IMR-90 (cell line): ENCODE data around the gene OR6C2. TPM values are rescaled to one million over a fixed set of nuclear protein-coding genes. Genes with fewer than 3 reads are reported as not detected.

Experiments
- ATAC-seq: fragments of 200-7000 bp; cut with Tn5 transposase; 2 replicates; pipeline ENCODE4 v1.9.1; 2020; ENCODE audit warnings: low read depth, mild to moderate bottlenecking, moderate library complexity
- BruUV-seq: library from RNA; stranded (reverse); fragments of 400-500 nt; replicated peaks from 2 replicates; lab custom pipeline; 2021; lab: Mats Ljungman, UMichigan
- CTCF ChIA-PET: fragments of 300-600 bp; formaldehyde crosslinking; extraction: SDS; loops from one replicate; lab custom pipeline; 2021; ENCODE audit warnings: antibody characterized with exemption; lab: Yijun Ruan, JAX
- POLR2A ChIA-PET: fragments of 300-600 bp; sonication (Branson Sonifier 250); formaldehyde crosslinking; loops from one replicate; lab custom pipeline; 2022; ENCODE audit warnings: antibody characterized with exemption; ENCODE audit not compliant: unreplicated experiment; lab: Charles Lee
- DNase-seq: peaks from one replicate; pipeline ENCODE4 v3.0.0; 2013
- H2AFZ ChIP-seq: replicated peaks from 2 replicates; pipeline ENCODE3; 2013; ENCODE audit warnings: low read length, mild to moderate bottlenecking; ENCODE audit not compliant: poor library complexity
- H2AK5ac ChIP-seq: 2 replicates; pipeline ENCODE4 v1.6.1; 2013; ENCODE audit warnings: low read depth, low read length, inconsistent platforms
- H2AK9ac ChIP-seq: replicated peaks from 2 replicates; pipeline ENCODE3; 2013; ENCODE audit warnings: mild to moderate bottlenecking, low read depth, low read length, moderate library complexity; ENCODE audit not compliant: poor library complexity
- H2BK120ac ChIP-seq: 2 replicates; pipeline ENCODE4 v1.6.1; 2013; ENCODE audit warnings: low read depth, low read length, inconsistent platforms
- H2BK15ac ChIP-seq: 3 replicates; pipeline ENCODE4 v1.6.1; 2013; ENCODE audit warnings: low read depth, low read length, inconsistent platforms
- H2BK20ac ChIP-seq: 2 replicates; pipeline ENCODE4 v1.6.1; 2013; ENCODE audit warnings: low read depth, mild to moderate bottlenecking, inconsistent platforms, low read length, moderate library complexity
- H2BK5ac ChIP-seq: 2 replicates; pipeline ENCODE4 v1.6.1; 2013; ENCODE audit warnings: mild to moderate bottlenecking, low read depth, low read length, inconsistent platforms; ENCODE audit not compliant: poor library complexity, severe bottlenecking
- H3K14ac ChIP-seq: replicated peaks from 2 replicates; pipeline ENCODE4 v1.6.1; 2013; ENCODE audit warnings: low read depth, low read length, inconsistent platforms
- H3K18ac ChIP-seq: 2 replicates; pipeline ENCODE4 v1.6.1; 2013; ENCODE audit warnings: low read depth, low read length, control low read depth
- H3K23ac ChIP-seq: 2 replicates; pipeline ENCODE4 v1.6.1; 2013; ENCODE audit warnings: low read depth, low read length, inconsistent platforms
- H3K27ac ChIP-seq: 2 replicates; pipeline ENCODE4 v1.5.1; 2013; ENCODE audit warnings: mild to moderate bottlenecking, control low read depth, low read length; ENCODE audit not compliant: insufficient read depth
- H3K27me3 ChIP-seq: 2 replicates; pipeline ENCODE4 v1.6.1; 2013; ENCODE audit warnings: low read length; ENCODE audit not compliant: control insufficient read depth, insufficient read depth
- H3K36me3 ChIP-seq: 2 replicates; pipeline ENCODE4 v1.6.1; 2013; ENCODE audit warnings: low read length, mixed read lengths; ENCODE audit not compliant: control insufficient read depth, insufficient read depth
- H3K4ac ChIP-seq: 2 replicates; pipeline ENCODE4 v1.6.1; 2013; ENCODE audit warnings: low read depth, low read length, inconsistent platforms
- H3K4me1 ChIP-seq: 2 replicates; pipeline ENCODE4 v1.6.1; 2013; ENCODE audit warnings: low read length, mixed read lengths; ENCODE audit not compliant: control insufficient read depth, insufficient read depth
- H3K4me2 ChIP-seq: 2 replicates; pipeline ENCODE4 v1.6.1; 2013; ENCODE audit warnings: low read depth, mild to moderate bottlenecking, control low read depth, low read length, moderate library complexity
- H3K4me3 ChIP-seq: 2 replicates; pipeline ENCODE4 v1.5.1; 2013; ENCODE audit warnings: low read depth, mild to moderate bottlenecking, control low read depth, low read length, moderate library complexity; ENCODE audit not compliant: insufficient read depth
- H3K56ac ChIP-seq: 2 replicates; pipeline ENCODE4 v1.6.1; 2013; ENCODE audit warnings: low read length, inconsistent platforms; ENCODE audit not compliant: insufficient read depth; ENCODE audit errors: extremely low read depth
- H3K79me1 ChIP-seq, 2 experiments: 2 replicates each; pipeline ENCODE4 v1.6.1; 2013; ENCODE audit warnings: low read length in 2 of 2, inconsistent platforms in 1 of 2, low read depth in 1 of 2
- H3K9ac ChIP-seq: 2 replicates; pipeline ENCODE4 v1.6.1; 2013; ENCODE audit warnings: low read depth, low read length, control low read depth
- H3K9me1 ChIP-seq: 2 replicates; pipeline ENCODE4 v1.6.1; 2013; ENCODE audit warnings: low read length, inconsistent platforms; ENCODE audit not compliant: insufficient read depth
- H3K9me3 ChIP-seq: 2 replicates; pipeline ENCODE4 v1.6.1; 2013; ENCODE audit warnings: low read length; ENCODE audit not compliant: control insufficient read depth, insufficient read depth
- H4K20me1 ChIP-seq: 2 replicates; pipeline ENCODE4 v1.6.1; 2013; ENCODE audit warnings: low read length, inconsistent platforms; ENCODE audit not compliant: insufficient read depth
- H4K5ac ChIP-seq: 2 replicates; pipeline ENCODE4 v1.6.1; 2013; ENCODE audit warnings: mild to moderate bottlenecking, low read depth, low read length, control low read depth
- H4K8ac ChIP-seq, 2 experiments: 2 replicates each; pipeline ENCODE4 v1.6.1; 2013; ENCODE audit warnings: low read depth in 2 of 2, low read length in 2 of 2, control low read depth in 1 of 2, inconsistent platforms in 1 of 2
- H4K91ac ChIP-seq: 2 replicates; pipeline ENCODE4 v1.6.1; 2013; ENCODE audit warnings: low read depth, low read length, inconsistent platforms; ENCODE audit not compliant: insufficient read depth
- BHLHE40 ChIP-seq: fragments of 150-350 bp; IDR thresholded peaks from 2 replicates; pipeline ENCODE4 v1.6.1; 2016; ENCODE audit warnings: mild to moderate bottlenecking, low read depth, low read length
- CEBPB ChIP-seq: IDR thresholded peaks from 2 replicates; pipeline ENCODE4 v1.6.1; 2012; ENCODE audit warnings: low read depth, low read length, improper control_type of control experiment
- CHD1 ChIP-seq: IDR thresholded peaks from 2 replicates; pipeline ENCODE4 v1.6.1; 2012; ENCODE audit warnings: low read depth, low read length, improper control_type of control experiment
- FOS ChIP-seq: fragments of 150-350 bp; IDR thresholded peaks from 2 replicates; pipeline ENCODE4 v1.6.1; 2016; ENCODE audit warnings: low read depth, low read length
- MAFK ChIP-seq: IDR thresholded peaks from 2 replicates; pipeline ENCODE4 v1.6.1; 2012; ENCODE audit warnings: low read depth, low read length, improper control_type of control experiment
- MAZ ChIP-seq: IDR thresholded peaks from 2 replicates; pipeline ENCODE4 v1.6.1; 2012; ENCODE audit warnings: low read depth, mild to moderate bottlenecking, low read length, improper control_type of control experiment, moderate library complexity, borderline replicate concordance
- MXI1 ChIP-seq: IDR thresholded peaks from 2 replicates; pipeline ENCODE4 v1.6.1; 2012; ENCODE audit warnings: low read depth, mild to moderate bottlenecking, low read length, moderate library complexity, borderline replicate concordance
- NFE2L2 ChIP-seq: fragments of 150-350 bp; IDR thresholded peaks from 2 replicates; pipeline ENCODE4 v1.6.1; 2016; ENCODE audit warnings: low read depth, mild to moderate bottlenecking, low read length
- POLR2A ChIP-seq: IDR thresholded peaks from 2 replicates; pipeline ENCODE4 v1.6.1; 2012; ENCODE audit warnings: mild to moderate bottlenecking, low read depth, low read length
- RAD21 ChIP-seq: IDR thresholded peaks from 2 replicates; pipeline ENCODE4 v1.6.1; 2012; ENCODE audit warnings: low read length, improper control_type of control experiment
- RCOR1 ChIP-seq: IDR thresholded peaks from 2 replicates; pipeline ENCODE4 v1.6.1; 2012; ENCODE audit warnings: mild to moderate bottlenecking, low read length, improper control_type of control experiment; ENCODE audit not compliant: insufficient replicate concordance
- RFX5 ChIP-seq: IDR thresholded peaks from 2 replicates; pipeline ENCODE4 v1.8.0; 2012; ENCODE audit warnings: low read depth, mild to moderate bottlenecking, low read length, moderate library complexity
- SMC3 ChIP-seq: fragments of 150-350 bp; IDR thresholded peaks from 2 replicates; pipeline ENCODE4 v1.6.1; 2016; ENCODE audit warnings: low read depth, mild to moderate bottlenecking, antibody characterized with exemption, low read length, moderate library complexity
- WGBS, 2 experiments: methylation state at CpG; one replicate each; pipeline versions ENCODE4 v1.1.5 to v1.1.7; 2013; ENCODE audit warnings: missing lambda C conversion rate in 2 of 2; ENCODE audit not compliant: insufficient read length in 1 of 2; ENCODE audit errors: extremely low coverage in 2 of 2; 5-methylcytosine and 5-hydroxymethylcytosine counted together
- dilution Hi-C: fragments of 300-500 bp; cut with HindIII; formaldehyde crosslinking; loops from one replicate; pipeline ENCODE4 v1.14.3; 2018; ENCODE audit warnings: low sequenced_read_pairs; ENCODE audit not compliant: unreplicated experiment
- in situ Hi-C: fragments of 300-500 bp; cut with MboI; formaldehyde crosslinking; loops from 3 replicates; pipeline ENCODE4 v1.14.3; 2019; ENCODE audit warnings: low sequenced_read_pairs, inconsistent platforms, mixed read lengths
- intact Hi-C: fragments of 100-400 bp; cut with micrococcal nuclease; formaldehyde crosslinking; loops from 2 replicates; pipeline ENCODE4 v1.10.0; 2022
- polyA plus RNA-seq, 3 experiments: library from polyadenylated mRNA; depleted of rRNA; stranded (reverse); fragments of >200 nt; gene quantifications; 2 replicates each; pipeline ENCODE4 v1.2.3, GENCODE V29; 2012; ENCODE audit warnings: low replicate concordance in 1 of 3
- total RNA-seq: library from RNA; depleted of rRNA; stranded (reverse); fragments of >200 nt; gene quantifications from 2 replicates; pipeline ENCODE4 v1.2.3, GENCODE V29; 2012
- TF ChIP-seq, protein P1 (sequence below): conservative IDR thresholded peaks from 2 replicates; pipeline ENCODE4 v1.5.1; 2012; ENCODE audit warnings: mild to moderate bottlenecking, low read depth, low read length, improper control_type of control experiment
- TF ChIP-seq, protein P2 (sequence below): fragments of 150-350 bp; IDR thresholded peaks from 2 replicates; pipeline ENCODE4 v1.6.1; 2017; ENCODE audit warnings: mild to moderate bottlenecking, antibody characterized with exemption, low read length, low read depth
- TF ChIP-seq, protein P3 (sequence below): fragments of 150-350 bp; IDR thresholded peaks from 2 replicates; pipeline ENCODE4 v1.6.1; 2016; ENCODE audit warnings: low read depth, mild to moderate bottlenecking, low read length, moderate library complexity, borderline replicate concordance

The OR6C2 gene
- total and polyA plus RNA-seq, 2 of the 4 experiments (the other 2 are of a cell fraction) = not detected

DNA sequence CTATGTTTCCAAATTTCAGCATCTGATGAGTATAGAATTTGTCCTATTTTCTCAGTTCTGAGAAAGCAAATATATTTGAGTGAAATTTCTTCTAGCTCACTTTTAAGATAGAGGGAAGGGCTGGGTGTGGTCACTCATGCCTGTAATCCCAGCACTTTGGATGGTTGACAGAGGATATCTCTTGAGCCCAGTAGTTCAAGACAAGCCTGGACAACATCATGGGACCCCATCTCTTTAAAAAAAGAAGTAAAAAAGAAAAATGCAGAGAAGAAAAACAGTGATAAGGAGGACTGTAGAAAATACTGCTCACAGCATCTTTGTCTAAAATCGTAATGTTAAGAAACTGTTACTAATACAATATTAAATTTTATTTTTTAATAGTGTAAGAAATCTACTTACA lies 28.4 kb downstream of the OR6C2 start:
- Histone ChIP-seq H3K27ac (no peak overlapping the region), H3K56ac (no peak overlapping the region), H3K79me1 (no peaks in the 10 kb centered on the region), H3K4me1 (no peaks in the 10 kb centered on the region), H2BK5ac (no peak overlapping the region), H3K36me3 (no peaks in the 10 kb centered on the region), H4K8ac (no peak overlapping the region), H3K9me3 (no peaks in the 10 kb centered on the region), H2BK15ac (no peak overlapping the region), H2AFZ (no peak overlapping the region), H3K14ac (no peak overlapping the region), H4K91ac (no peak overlapping the region), H2BK20ac (no peak overlapping the region), H2BK120ac (no peak overlapping the region), H3K4me2 (no peak overlapping the region), H3K9me1 (no peaks in the 10 kb centered on the region), H4K20me1 (no peaks in the 10 kb centered on the region), H2AK5ac (no peak overlapping the region), H3K23ac (no peak overlapping the region), H3K9ac (no peak overlapping the region), H3K4me3 (no peak overlapping the region), H4K5ac (no peak overlapping the region), H2AK9ac (no peak overlapping the region), H3K27me3 (no peaks in the 10 kb centered on the region), H3K18ac (no peak overlapping the region), H3K4ac (no peak overlapping the region)
- DNase-seq (no peak), ATAC-seq (no peak)
- WGBS, 2 experiments = no CpG with 5 or more reads among the region's 1 CpG
- no TSS peak for BruUV-seq
- CTCF ChIA-PET = interaction anchor here (0.6 kb wide), 1 partner anchor 245 kb away, joined by 4 read pairs; no protein-coding TSS in a partner anchor
- no peak for TF ChIP-seq CHD1
- TF ChIP-seq MXI1 = no peak
- TF ChIP-seq POLR2A = no peak
- no peak for TF ChIP-seq NFE2L2
- TF ChIP-seq FOS = no peak
- TF ChIP-seq, protein P1, sequence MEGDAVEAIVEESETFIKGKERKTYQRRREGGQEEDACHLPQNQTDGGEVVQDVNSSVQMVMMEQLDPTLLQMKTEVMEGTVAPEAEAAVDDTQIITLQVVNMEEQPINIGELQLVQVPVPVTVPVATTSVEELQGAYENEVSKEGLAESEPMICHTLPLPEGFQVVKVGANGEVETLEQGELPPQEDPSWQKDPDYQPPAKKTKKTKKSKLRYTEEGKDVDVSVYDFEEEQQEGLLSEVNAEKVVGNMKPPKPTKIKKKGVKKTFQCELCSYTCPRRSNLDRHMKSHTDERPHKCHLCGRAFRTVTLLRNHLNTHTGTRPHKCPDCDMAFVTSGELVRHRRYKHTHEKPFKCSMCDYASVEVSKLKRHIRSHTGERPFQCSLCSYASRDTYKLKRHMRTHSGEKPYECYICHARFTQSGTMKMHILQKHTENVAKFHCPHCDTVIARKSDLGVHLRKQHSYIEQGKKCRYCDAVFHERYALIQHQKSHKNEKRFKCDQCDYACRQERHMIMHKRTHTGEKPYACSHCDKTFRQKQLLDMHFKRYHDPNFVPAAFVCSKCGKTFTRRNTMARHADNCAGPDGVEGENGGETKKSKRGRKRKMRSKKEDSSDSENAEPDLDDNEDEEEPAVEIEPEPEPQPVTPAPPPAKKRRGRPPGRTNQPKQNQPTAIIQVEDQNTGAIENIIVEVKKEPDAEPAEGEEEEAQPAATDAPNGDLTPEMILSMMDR = no peak
- no peak for TF ChIP-seq RAD21
- TF ChIP-seq CEBPB = no peak
- TF ChIP-seq, protein P2, sequence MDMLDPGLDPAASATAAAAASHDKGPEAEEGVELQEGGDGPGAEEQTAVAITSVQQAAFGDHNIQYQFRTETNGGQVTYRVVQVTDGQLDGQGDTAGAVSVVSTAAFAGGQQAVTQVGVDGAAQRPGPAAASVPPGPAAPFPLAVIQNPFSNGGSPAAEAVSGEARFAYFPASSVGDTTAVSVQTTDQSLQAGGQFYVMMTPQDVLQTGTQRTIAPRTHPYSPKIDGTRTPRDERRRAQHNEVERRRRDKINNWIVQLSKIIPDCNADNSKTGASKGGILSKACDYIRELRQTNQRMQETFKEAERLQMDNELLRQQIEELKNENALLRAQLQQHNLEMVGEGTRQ = no peak
- TF ChIP-seq, protein P3, sequence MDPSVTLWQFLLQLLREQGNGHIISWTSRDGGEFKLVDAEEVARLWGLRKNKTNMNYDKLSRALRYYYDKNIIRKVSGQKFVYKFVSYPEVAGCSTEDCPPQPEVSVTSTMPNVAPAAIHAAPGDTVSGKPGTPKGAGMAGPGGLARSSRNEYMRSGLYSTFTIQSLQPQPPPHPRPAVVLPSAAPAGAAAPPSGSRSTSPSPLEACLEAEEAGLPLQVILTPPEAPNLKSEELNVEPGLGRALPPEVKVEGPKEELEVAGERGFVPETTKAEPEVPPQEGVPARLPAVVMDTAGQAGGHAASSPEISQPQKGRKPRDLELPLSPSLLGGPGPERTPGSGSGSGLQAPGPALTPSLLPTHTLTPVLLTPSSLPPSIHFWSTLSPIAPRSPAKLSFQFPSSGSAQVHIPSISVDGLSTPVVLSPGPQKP = no peak
- TF ChIP-seq RCOR1 = no peak
- no peak for TF ChIP-seq BHLHE40
- no peak for TF ChIP-seq SMC3
- no peak for TF ChIP-seq MAZ
- TF ChIP-seq RFX5 = no peak
- no peak for TF ChIP-seq MAFK
- dilution Hi-C loops = no loop called here
- in situ Hi-C loops = no loop called here
- intact Hi-C loops = no loop called here
- POLR2A ChIA-PET = no interaction called here
